NCI-H524 (cell line): ENCODE results near the gene RAB1A.
A peak's percentile ranks its signal among the peaks of the same experiment; 100 is the strongest.
"Not testable (repeated sequence)": the region's sequence is repeated elsewhere in the genome, so short reads cannot be mapped to it uniquely, and the experiment has no call there.

ENCODE experiments used
- DNase-seq, 2 experiments: peaks; one replicate each; lab custom pipeline; 2025; lab: John Stamatoyannopoulos, UW

Gene RAB1A

GRCh38 chr2:65129826-65130663 lies at the start of gene RAB1A:
Gene RAB1A (minus strand): TSS chr2:65130106. CDS start chr2:65129915, 191 bp downstream.
- DNase-seq = peak; percentile 98

GRCh38 chr2:65177751-65178442 lies 48.0 kb upstream of the RAB1A start:
- no peak for DNase-seq

GRCh38 chr2:65175894-65176530 lies 46.1 kb upstream of the RAB1A start:
- DNase-seq = no peak

- DNase-seq = not testable (repeated sequence)
These were observed 44.1 kb upstream of the RAB1A start for GRCh38 chr2:65174031-65174430.

- DNase-seq = no peak
These were observed 43.3 kb upstream of the RAB1A start for GRCh38 chr2:65172994-65173790.

GRCh38 chr2:65170611-65171477 lies 40.9 kb upstream of the RAB1A start:
- DNase-seq = not testable (repeated sequence)

GRCh38 chr2:65169760-65170136 lies 39.8 kb upstream of the RAB1A start:
- DNase-seq = no peak

GRCh38 chr2:65165558-65165957 lies 35.7 kb upstream of the RAB1A start:
- no peak for DNase-seq

- DNase-seq = no peak
These were observed 34.6 kb upstream of the RAB1A start for GRCh38 chr2:65164426-65164891.

GRCh38 chr2:65161551-65162100 lies 31.7 kb upstream of the RAB1A start:
- DNase-seq = no peak

GRCh38 chr2:65159906-65160305 lies 30.0 kb upstream of the RAB1A start:
- DNase-seq = no peak

- no peak for DNase-seq
These were observed 29.4 kb upstream of the RAB1A start for GRCh38 chr2:65159261-65159660.

GRCh38 chr2:65158557-65158956 lies 28.7 kb upstream of the RAB1A start:
- DNase-seq = no peak

GRCh38 chr2:65157856-65158255 lies 27.9 kb upstream of the RAB1A start:
- DNase-seq = not testable (repeated sequence)

- DNase-seq = no peak
These were observed 26.1 kb upstream of the RAB1A start for GRCh38 chr2:65156041-65156440.

- DNase-seq = no peak
These were observed 23.6 kb upstream of the RAB1A start for GRCh38 chr2:65153515-65153914.

GRCh38 chr2:65146078-65146477 lies 16.2 kb upstream of the RAB1A start:
- DNase-seq = peak; percentile 50 to 84

- no peak for DNase-seq
These were observed 14.7 kb upstream of the RAB1A start for GRCh38 chr2:65144571-65144970.

GRCh38 chr2:65142515-65142914 lies 12.6 kb upstream of the RAB1A start:
- DNase-seq = no peak

- no peak for DNase-seq
These were observed 7.4 kb upstream of the RAB1A start for GRCh38 chr2:65137197-65137775.
